Kidney (tissue), 14 donors: ENCODE results near the gene SOHLH1. TPM values are rescaled to one million over a fixed set of nuclear protein-coding genes. Genes with fewer than 3 reads are reported as not detected.

ENCODE experiments used
- DNase-seq, 5 donors: peaks; one replicate each; pipeline ENCODE4 v3.0.0-alpha.2; 2013 to 2020
- FAIRE-seq: peaks from 2 replicates; lab custom pipeline; 2012; peaks lifted over from hg19 to GRCh38; lab: Jason Lieb, UNC
- H3K27ac ChIP-seq, 2 donors: one replicate each; pipeline ENCODE4 v1.7.0; 2013; ENCODE audit warnings: low read depth in 2 of 2, low read length in 2 of 2, inconsistent platforms in 1 of 2
- H3K27me3 ChIP-seq: one replicate; pipeline ENCODE4 v1.7.1; 2013; ENCODE audit warnings: low read length, inconsistent platforms; ENCODE audit not compliant: control insufficient read depth, insufficient read depth
- H3K36me3 ChIP-seq, 3 donors: one replicate each; pipeline versions ENCODE4 v1.7.0 to v1.7.1; 2013; ENCODE audit warnings: low read length in 3 of 3, control low read depth in 1 of 3, inconsistent platforms in 1 of 3; ENCODE audit not compliant: insufficient read depth in 3 of 3, control insufficient read depth in 2 of 3
- H3K4me1 ChIP-seq, 3 donors: one replicate each; pipeline versions ENCODE4 v1.7.0 to v1.7.1; 2013; ENCODE audit warnings: low read length in 3 of 3, inconsistent platforms in 1 of 3, low read depth in 1 of 3; ENCODE audit not compliant: control insufficient read depth in 2 of 3, insufficient read depth in 2 of 3
- H3K4me3 ChIP-seq, 3 donors: one replicate each; pipeline versions ENCODE4 v1.7.0 to v1.8.1; 2013; ENCODE audit warnings: low read length in 3 of 3, control low read depth in 1 of 3, inconsistent platforms in 1 of 3
- H3K9ac ChIP-seq, 3 donors: one replicate each; pipeline versions ENCODE4 v1.7.0 to v1.7.1; 2013; ENCODE audit warnings: low read length in 3 of 3, control low read depth in 1 of 3, inconsistent platforms in 1 of 3
- H3K9me3 ChIP-seq, 3 donors: one replicate each; pipeline versions ENCODE4 v1.7.0 to v1.7.1; 2013; ENCODE audit warnings: low read length in 3 of 3, control low read depth in 1 of 3, inconsistent platforms in 1 of 3; ENCODE audit not compliant: control insufficient read depth in 2 of 3, insufficient read depth in 1 of 3
- CTCF ChIP-seq: IDR thresholded peaks from 3 replicates; pipeline ENCODE4 v1.5.1; 2012; ENCODE audit warnings: mild to moderate bottlenecking, moderate library complexity, borderline replicate concordance; ENCODE audit not compliant: insufficient read depth; ENCODE audit errors: extremely low read depth
- intact Hi-C: fragments of 100-400 bp; cut with DNase I; formaldehyde crosslinking; loops from one replicate; pipeline ENCODE4 v1.11.1; 2022
- polyA plus RNA-seq: library from polyadenylated mRNA; stranded (reverse); fragments of 350-450 nt; fragmentation: Illumina TruSeq; extraction: RNeasy Lipid Tissue Mini Kit (QIAGEN cat#74804); gene quantifications from one replicate; pipeline ENCODE4 v1.2.3, GENCODE V29; 2014; ENCODE audit warnings: low read depth, low replicate concordance; ENCODE audit not compliant: insufficient read depth
- total RNA-seq: library from RNA; stranded (reverse); fragmentation: NEBNext Ultra II Directional; extraction: Animal tissue kit (Norgen Biotek cat#: 25700); gene quantifications from one replicate; pipeline ENCODE4 v1.2.1, GENCODE V29; 2021
- donor health status: control.
- donor health status: control.
- donor health status: control.
- donor health status: control.
- donor health status: control.
- donor health status: DM: yes; HTN: yes; CAD: no.
- donor health status: Normal renal cell carcinoma (clear cell type).

Gene SOHLH1
- total and polyA plus RNA-seq, 2 donors from 2014 or later: not detected

GRCh38 chr9:135647884-135648283 lies 51.4 kb downstream of the SOHLH1 start:
- no peaks in the 10 kb centered on the region for H3K27me3 ChIP-seq
- H3K9me3 ChIP-seq: peaks cover 3 to 26% (median 18%) of the 10 kb centered on the region in 3 donors
- H3K27ac ChIP-seq: no peak overlapping the region
- H3K4me1 ChIP-seq: no peaks in the 10 kb centered on the region
- intact Hi-C loops: no loop called here
- H3K36me3 ChIP-seq: no peaks in the 10 kb centered on the region
- no peak overlapping the region for H3K9ac ChIP-seq
- FAIRE-seq (no peak), DNase-seq (no peak)
- no peak overlapping the region for H3K4me3 ChIP-seq
- TF ChIP-seq CTCF: no peak

GRCh38 chr9:135644631-135645218 lies 54.6 kb downstream of the SOHLH1 start:
- peaks cover 0 to 26% (median 16%) of the 10 kb centered on the region in 3 donors for H3K9me3 ChIP-seq
- FAIRE-seq: no peak

More at GRCh38 chr9:135644631-135645218, 54.6 kb downstream of the SOHLH1 start:
- no peak for DNase-seq
- Histone ChIP-seq H3K27me3 (no peaks in the 10 kb centered on the region), H3K36me3 (no peaks in the 10 kb centered on the region), H3K9ac (no peak overlapping the region), H3K4me1 (no peaks in the 10 kb centered on the region), H3K4me3 (no peak overlapping the region), H3K27ac (no peak overlapping the region)
- no peak for TF ChIP-seq CTCF
- intact Hi-C loops: no loop called here

Other genes starting within 250 kb of the SOHLH1 start
- gene PPP1R26, start 219.7 kb downstream of the SOHLH1 start, total RNA-seq: 22.0 TPM
- 10.2 TPM for gene PPP1R26, start 219.7 kb downstream of the SOHLH1 start, polyA plus RNA-seq
- gene MRPS2, start 198.8 kb downstream of the SOHLH1 start, total RNA-seq: 29.1 TPM
- gene MRPS2, start 198.8 kb downstream of the SOHLH1 start, polyA plus RNA-seq: 92.7 TPM
- gene LCN1, start 178.0 kb downstream of the SOHLH1 start, total RNA-seq: not detected
- not detected for gene LCN1, start 178.0 kb downstream of the SOHLH1 start, polyA plus RNA-seq
- not detected for gene OBP2A, start 153.4 kb downstream of the SOHLH1 start, total RNA-seq
- gene OBP2A, start 153.4 kb downstream of the SOHLH1 start, polyA plus RNA-seq: not detected
- not detected for gene PAEP, start 137.7 kb downstream of the SOHLH1 start, total RNA-seq
- not detected for gene PAEP, start 137.7 kb downstream of the SOHLH1 start, polyA plus RNA-seq
- gene GLT6D1, start 59.9 kb downstream of the SOHLH1 start, total RNA-seq: not detected
- gene GLT6D1, start 59.9 kb downstream of the SOHLH1 start, polyA plus RNA-seq: not detected
- gene LCN9, start 36.2 kb downstream of the SOHLH1 start, total RNA-seq: not detected
- gene LCN9, start 36.2 kb downstream of the SOHLH1 start, polyA plus RNA-seq: not detected
- not detected for gene KCNT1, start 2.7 kb upstream of the SOHLH1 start, total RNA-seq
- 0.15 TPM for gene KCNT1, start 2.7 kb upstream of the SOHLH1 start, polyA plus RNA-seq
- 38.6 TPM for gene CAMSAP1, start 208.1 kb upstream of the SOHLH1 start, total RNA-seq
- gene CAMSAP1, start 208.1 kb upstream of the SOHLH1 start, polyA plus RNA-seq: 3.3 TPM